OCI-LY1 (cell line): ENCODE data around the gene COG6.

ENCODE experiments used
- EZH2 ChIP-seq: fragments of 200-600 bp; sonication (generic), shearing (Covaris generic); IDR thresholded peaks from 2 replicates; pipeline ENCODE4 v1.8.0; 2017; ENCODE audit warnings: borderline replicate concordance, mixed run types, mild to moderate bottlenecking, antibody characterized with exemption, low read length, moderate library complexity, mixed read lengths
- TF ChIP-seq, protein P1 (sequence below): fragments of 200-600 bp; sonication (generic), shearing (Covaris generic); IDR thresholded peaks from 2 replicates; pipeline ENCODE4 v1.5.1; 2017; ENCODE audit warnings: mild to moderate bottlenecking, antibody characterized with exemption, low read length, moderate library complexity, mixed read lengths

DNA sequence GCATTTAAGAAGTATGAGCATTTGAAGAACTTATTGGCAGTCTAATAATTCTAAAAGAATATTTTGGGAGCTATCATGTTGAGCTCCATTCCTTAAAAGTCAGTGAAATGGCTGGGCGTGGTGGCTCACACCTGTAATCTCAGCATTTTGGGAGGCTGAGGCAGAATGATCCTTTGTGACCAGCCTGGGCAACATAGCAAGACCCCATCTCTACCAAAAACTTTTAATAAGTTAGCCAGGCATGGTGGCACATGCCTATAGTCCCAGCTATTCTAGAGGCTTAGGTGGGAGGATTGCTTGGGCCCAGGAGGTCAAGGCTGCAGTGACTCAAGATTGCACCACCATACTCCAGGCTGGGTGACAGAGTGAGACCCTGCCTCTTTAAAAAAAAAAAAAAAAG is 8.0 kb downstream of the COG6 start:
- no peak for TF ChIP-seq EZH2
- TF ChIP-seq, protein P1, sequence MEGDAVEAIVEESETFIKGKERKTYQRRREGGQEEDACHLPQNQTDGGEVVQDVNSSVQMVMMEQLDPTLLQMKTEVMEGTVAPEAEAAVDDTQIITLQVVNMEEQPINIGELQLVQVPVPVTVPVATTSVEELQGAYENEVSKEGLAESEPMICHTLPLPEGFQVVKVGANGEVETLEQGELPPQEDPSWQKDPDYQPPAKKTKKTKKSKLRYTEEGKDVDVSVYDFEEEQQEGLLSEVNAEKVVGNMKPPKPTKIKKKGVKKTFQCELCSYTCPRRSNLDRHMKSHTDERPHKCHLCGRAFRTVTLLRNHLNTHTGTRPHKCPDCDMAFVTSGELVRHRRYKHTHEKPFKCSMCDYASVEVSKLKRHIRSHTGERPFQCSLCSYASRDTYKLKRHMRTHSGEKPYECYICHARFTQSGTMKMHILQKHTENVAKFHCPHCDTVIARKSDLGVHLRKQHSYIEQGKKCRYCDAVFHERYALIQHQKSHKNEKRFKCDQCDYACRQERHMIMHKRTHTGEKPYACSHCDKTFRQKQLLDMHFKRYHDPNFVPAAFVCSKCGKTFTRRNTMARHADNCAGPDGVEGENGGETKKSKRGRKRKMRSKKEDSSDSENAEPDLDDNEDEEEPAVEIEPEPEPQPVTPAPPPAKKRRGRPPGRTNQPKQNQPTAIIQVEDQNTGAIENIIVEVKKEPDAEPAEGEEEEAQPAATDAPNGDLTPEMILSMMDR: no peak
